HG03521 (cell line): ENCODE data around the gene ADGRL2.
"Not testable (repeated sequence)": the region's sequence is repeated elsewhere in the genome, so short reads cannot be mapped to it uniquely, and the experiment has no call there.

Source experiments
- ATAC-seq: cut with Tn5 transposase; IDR thresholded peaks from one replicate; pipeline ENCODE4 v1.9.1; 2021; ENCODE audit warnings: mild to moderate bottlenecking, moderate library complexity; ENCODE audit not compliant: unreplicated experiment

The ADGRL2 gene

GRCh38 chr1:81846630-81847029 lies 45.9 kb downstream of the ADGRL2 start:
- ATAC-seq, result no peak

DNA sequence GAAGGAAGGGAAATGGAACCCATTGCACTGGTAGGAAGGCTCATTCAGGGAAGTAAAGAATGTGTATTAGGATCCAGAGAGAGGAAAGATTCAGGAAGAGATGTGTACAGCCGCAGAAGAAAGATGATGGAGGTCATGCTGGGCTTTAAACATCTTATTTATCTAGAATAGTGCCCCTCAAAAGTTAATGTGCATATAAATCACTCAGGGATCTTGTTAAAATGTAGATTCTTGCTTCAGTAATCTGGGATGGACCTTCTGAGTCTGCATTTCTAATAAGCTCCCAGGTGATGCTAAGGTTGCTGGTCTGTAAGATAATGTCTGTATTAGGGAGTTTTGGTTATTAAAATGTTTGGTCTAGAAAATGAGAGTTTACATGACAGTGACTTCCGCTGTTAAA lies 46.3 kb downstream of the ADGRL2 start:
- ATAC-seq, result no peak

DNA sequence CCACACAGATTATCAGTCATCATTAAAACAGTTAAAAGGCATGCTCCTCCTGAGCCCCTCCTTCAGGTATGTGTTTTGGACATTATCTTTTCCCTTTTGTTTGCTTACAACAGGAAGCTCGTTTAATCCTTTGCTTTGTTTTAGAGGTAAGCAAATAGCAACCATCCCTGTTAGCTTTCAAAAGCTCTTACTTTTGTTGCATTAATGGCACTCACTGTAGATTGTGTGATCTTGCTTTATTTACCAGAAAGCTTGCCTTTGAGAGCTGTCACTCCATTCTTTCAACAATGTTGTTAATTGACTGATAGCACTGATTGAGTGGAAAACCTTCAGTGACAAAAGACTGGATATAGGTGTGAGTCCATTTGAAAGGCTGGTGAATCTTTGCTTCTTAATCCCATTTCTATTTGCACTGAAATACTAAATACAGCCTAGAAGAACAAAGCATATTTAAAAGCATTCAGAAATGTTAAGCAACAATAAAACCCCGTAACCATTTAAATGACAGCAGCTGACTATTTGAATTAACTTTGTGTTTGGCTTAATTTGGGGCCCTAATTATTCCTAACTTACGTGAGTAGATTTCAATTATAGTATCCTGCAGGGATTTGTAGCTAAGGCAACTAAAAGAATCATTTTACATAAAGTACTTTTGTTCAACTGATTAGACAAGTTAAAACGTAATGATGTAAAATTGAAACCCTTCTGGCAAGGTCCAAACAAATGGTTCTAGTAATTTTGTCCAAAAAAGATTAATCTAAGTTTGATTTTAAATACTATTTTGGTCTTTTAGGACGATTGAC lies 48.3 kb downstream of the ADGRL2 start:
- no peak for ATAC-seq

- no peak for ATAC-seq
These were observed 49.3 kb downstream of the ADGRL2 start for GRCh38 chr1:81850031-81850430.

DNA sequence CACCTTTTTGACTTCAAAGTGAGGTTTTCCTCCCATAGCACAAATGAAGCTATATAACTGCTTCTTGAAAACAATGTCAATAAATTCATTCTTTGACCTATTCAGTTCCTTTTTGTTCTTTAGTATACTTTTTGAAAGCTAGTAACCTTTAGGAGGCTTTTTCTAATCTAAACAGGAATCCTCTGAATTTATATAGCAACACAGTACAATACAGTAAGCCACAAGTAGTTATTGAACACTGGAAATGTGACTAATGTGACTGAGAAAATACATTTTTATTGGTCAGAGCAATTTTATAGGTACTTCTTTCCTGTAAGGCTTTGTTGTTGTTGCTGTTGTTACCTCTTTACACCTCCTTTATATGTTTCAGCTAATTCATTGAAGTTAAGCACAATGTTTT lies 49.8 kb downstream of the ADGRL2 start:
- no peak for ATAC-seq

- ATAC-seq, result no peak
These were observed 50.5 kb downstream of the ADGRL2 start for GRCh38 chr1:81851217-81851616.

GRCh38 chr1:81852961-81853360 lies 52.2 kb downstream of the ADGRL2 start:
- ATAC-seq, result no peak

DNA sequence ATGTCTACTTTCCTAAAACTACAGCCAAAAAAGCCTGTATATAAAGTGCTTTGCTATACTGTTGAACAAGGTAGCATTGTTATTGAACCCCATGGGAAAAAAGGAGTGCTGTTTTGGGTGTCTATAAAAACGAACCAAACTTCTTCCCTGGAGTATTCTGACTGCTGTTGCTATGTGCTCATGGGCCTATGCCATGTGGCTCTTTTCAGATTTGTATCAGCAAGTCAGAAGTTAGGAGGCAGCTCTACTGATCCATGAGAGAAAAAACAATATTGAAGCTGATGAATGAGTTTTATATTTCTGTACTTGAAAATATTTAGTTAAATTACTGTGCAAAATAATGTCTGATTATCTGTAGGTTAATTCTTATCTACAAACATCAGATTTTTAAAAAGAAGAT lies 66.5 kb downstream of the ADGRL2 start:
- no peak for ATAC-seq

DNA sequence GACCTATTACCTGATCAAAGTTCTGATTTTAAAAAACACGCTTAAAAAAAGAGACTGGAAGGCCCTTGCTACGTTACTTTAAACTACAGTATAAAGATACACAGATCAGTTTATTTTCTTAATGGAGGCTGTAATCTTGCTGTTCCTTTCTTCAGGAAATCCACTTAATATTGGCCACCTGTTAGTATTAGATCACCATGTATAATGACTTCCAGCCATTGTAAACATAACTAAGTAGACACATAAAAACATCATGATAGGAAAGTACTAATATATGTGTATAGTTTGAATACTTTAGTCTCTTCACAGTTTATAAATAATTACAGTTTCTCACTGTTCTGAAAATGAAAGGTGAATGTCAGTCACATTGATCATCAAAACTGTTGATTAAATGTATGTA lies 68.6 kb downstream of the ADGRL2 start:
- no peak for ATAC-seq

DNA sequence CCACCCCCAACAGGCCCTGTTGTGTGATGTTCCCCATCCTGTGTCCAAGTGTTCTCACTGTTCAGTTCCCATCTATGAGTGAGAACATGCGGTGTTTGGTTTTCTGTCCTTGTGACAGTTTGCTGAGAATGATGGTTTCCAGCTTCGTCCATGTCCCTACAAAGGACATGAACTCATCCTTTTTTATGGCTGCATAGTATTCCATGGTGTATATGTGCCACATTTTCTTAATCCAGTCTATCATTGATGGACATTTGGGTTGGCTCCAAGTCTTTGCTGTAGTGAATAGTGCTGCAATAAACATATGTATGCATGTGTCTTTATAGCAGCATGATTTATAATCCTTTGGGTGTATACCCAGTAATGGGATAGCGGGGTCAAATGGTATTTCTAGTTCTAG lies 70.4 kb downstream of the ADGRL2 start:
- not testable (repeated sequence) for ATAC-seq

- ATAC-seq, result no peak
These were observed 73.2 kb downstream of the ADGRL2 start for GRCh38 chr1:81873946-81874345.

GRCh38 chr1:81874461-81874860 lies 73.7 kb downstream of the ADGRL2 start:
- no peak for ATAC-seq

DNA sequence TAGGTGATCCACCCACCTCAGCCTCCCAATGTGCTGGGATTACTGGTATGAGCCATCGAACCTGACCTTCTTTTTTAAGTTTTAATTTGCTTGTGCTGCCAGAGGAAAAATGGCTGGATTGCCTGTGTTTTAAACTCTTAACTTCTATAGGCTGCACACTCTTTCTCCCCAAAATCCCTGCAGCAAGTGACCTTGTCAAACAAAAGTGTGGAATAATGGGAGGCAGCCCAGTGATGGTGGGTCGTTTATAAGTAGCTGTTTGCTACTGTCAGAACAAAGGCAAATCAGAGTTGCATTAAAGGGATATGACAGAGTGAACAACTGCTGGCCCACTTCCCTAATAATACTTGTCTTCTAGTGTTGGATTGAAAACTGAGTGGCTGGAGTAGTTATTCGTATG lies 74.2 kb downstream of the ADGRL2 start:
- ATAC-seq, result no peak

DNA sequence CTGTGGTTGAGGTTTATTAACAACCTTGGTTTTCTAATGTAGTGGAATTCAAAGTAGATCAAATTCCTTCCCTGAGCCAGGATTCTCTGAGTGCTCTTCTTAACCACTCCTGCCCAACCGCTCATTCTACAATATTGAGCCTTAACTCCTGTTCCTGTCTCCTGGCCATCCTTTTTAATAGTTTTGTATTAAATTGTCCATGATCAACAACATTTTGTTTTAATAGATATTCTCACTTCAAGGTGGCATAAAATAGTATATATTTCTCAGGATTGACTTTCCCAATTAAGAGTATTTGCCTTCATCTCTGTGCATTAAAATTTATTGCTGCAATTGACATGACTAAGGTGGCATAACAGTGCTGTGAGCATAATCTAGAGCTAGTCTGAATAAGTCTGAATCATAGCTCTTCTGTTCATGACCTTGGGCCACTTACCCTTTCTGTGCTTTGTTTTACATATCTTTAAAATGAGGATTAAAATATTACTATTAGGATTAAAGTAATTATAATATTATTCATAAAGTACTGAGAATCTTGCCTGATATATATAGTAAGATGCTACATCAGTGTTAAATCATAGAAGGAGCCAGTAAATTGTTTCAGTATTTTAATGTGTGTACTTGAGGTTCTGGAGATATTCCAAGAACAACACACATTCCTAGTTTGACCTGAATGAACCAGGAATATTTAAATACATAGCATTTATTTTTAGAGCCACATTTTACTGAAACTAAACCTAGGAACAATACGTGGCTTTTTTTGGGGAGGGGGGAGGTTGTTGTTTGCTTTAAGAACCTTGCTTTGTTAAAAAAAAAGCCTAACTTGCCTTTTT lies 76.4 kb downstream of the ADGRL2 start:
- ATAC-seq, result no peak

DNA sequence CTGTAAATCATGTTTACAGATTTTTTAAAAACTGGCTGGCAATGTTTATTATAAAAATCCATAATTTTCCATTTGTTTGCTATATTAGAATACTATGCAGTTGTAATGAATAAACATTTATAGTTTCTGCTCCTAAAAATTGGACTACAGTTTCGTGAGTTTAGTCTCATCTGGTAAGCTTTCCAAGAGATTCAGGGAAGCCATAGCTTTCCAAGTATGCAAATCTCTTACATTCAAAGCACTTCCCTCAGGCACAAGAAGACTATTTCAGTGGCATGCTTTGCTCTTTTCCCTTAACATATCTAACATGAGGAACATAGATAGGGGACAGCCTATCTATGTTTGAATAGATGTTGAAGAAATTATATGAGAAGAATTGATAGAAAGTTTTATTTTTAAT lies 77.2 kb downstream of the ADGRL2 start:
- no peak for ATAC-seq

- ATAC-seq, result no peak
These were observed 77.8 kb downstream of the ADGRL2 start for GRCh38 chr1:81878538-81878937.

GRCh38 chr1:81880781-81881180 lies 80.0 kb downstream of the ADGRL2 start:
- no peak for ATAC-seq

- ATAC-seq, result no peak
These were observed 84.6 kb downstream of the ADGRL2 start for GRCh38 chr1:81885291-81885690.

- not testable (repeated sequence) for ATAC-seq
These were observed 85.6 kb downstream of the ADGRL2 start for GRCh38 chr1:81886292-81886691.

DNA sequence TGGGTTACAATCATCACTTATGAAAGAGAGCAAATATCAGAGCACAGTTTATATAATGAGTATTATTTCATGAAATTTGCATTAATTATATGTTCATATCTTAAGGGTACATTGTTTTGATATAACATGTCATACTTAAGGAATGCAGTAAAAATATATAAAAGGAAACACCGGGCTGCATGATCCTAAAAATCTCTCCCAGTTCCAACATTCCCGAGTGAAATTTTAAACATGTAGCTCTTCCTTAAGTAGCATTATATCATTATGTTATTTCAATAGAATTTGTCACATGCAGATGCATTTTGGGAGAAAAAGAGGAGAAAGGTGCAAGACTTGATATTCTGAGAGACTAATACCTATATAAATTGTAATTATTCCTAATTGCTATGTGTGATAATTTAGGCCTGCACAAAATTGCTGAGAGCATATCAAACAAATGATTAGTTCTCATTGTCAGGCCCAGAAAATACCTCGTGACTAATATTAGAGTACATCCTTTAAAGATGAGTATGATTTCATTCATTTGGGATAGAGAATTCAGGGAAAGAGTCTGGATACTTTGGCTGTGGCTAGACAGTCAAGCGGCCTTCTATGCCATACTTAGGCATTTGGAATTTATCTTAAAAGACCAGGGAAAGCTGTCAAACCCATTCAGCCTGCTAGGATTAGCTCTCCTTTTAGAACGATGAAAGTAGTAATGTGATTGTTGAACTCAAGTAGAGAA lies 86.8 kb downstream of the ADGRL2 start:
- ATAC-seq, result no peak

DNA sequence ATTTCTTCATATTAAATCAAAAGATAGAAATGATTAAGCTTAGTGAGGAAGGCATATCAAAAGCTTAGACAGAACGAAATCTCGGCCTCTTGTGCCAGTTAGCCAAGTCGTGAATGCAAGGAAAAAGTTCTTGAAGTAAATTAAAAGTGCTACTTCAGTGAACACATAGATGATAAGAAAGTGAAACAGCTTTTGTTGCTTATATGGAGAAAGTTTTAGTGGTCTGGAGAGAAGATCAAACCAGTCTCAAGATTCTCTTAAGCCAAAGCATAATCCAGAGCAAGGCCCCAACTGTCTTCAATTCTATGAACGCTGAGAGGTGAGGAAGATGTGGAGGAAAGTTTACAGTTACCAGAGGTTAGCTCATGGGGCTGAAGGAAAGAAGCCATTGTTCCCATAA lies 88.4 kb downstream of the ADGRL2 start:
- no peak for ATAC-seq

- no peak for ATAC-seq
These were observed 94.1 kb downstream of the ADGRL2 start for GRCh38 chr1:81894867-81895266.
